Neural progenitor cell (in vitro differentiated cells): ENCODE results near the gene DNMT3A.

Experiments
- CTCF ChIP-seq: fragments of 200-600 bp; sonication (generic); IDR thresholded peaks from 2 replicates; pipeline ENCODE4 v1.5.1; 2017; ENCODE audit warnings: antibody characterized with exemption, mild to moderate bottlenecking
- EZH2phosphoT487 ChIP-seq: fragments of 200-600 bp; sonication (generic); IDR thresholded peaks from 2 replicates; pipeline ENCODE4 v1.6.1; 2017; ENCODE audit warnings: antibody characterized with exemption

- no peak for TF ChIP-seq EZH2phosphoT487
- no peak for TF ChIP-seq CTCF
Measured at GRCh38 chr2:25266399-25266798, 75.3 kb downstream of the DNMT3A start.
